GM19372 (cell line): Measurements from ENCODE around the gene MTHFD1L.

Experiments
- ATAC-seq: cut with Tn5 transposase; IDR thresholded peaks from one replicate; pipeline ENCODE4 v1.9.1; 2021; ENCODE audit warnings: mild to moderate bottlenecking, low read depth, moderate library complexity; ENCODE audit not compliant: unreplicated experiment

The MTHFD1L gene

GRCh38 chr6:151139524-151139923, 274.0 kb downstream of the MTHFD1L start:
- ATAC-seq = no peak

- no peak for ATAC-seq
These were observed 275.3 kb downstream of the MTHFD1L start for GRCh38 chr6:151140767-151141166.

GRCh38 chr6:151141685-151142084, 276.2 kb downstream of the MTHFD1L start:
- ATAC-seq = no peak

GRCh38 chr6:151142676-151143075, 277.2 kb downstream of the MTHFD1L start:
- ATAC-seq = no peak

GRCh38 chr6:151143337-151143736, 277.8 kb downstream of the MTHFD1L start:
- no peak for ATAC-seq

GRCh38 chr6:151143806-151144205, 278.3 kb downstream of the MTHFD1L start:
- ATAC-seq = no peak

- ATAC-seq = no peak
These were observed 281.8 kb downstream of the MTHFD1L start for GRCh38 chr6:151147118-151147832.

- ATAC-seq = no peak
These were observed 282.6 kb downstream of the MTHFD1L start for GRCh38 chr6:151148111-151148510.

GRCh38 chr6:151149793-151150192, 284.3 kb downstream of the MTHFD1L start:
- no peak for ATAC-seq
